Osteoblast (primary cell): ENCODE measurements around the gene OOSP1. TPM values are rescaled to one million over a fixed set of nuclear protein-coding genes. Genes with fewer than 3 reads are reported as not detected.

Source experiments
- DNase-seq: peaks from one replicate; pipeline ENCODE4 v3.0.0; 2011; ENCODE audit warnings: low spot score, mixed read lengths; ENCODE audit not compliant: insufficient read length; ENCODE audit errors: missing footprints
- H2AFZ ChIP-seq: 2 replicates; pipeline ENCODE4 v1.6.0; 2011; ENCODE audit warnings: mild to moderate bottlenecking, low read length
- H3K27ac ChIP-seq: 2 replicates; pipeline ENCODE4 v1.5.1; 2011; ENCODE audit warnings: mild to moderate bottlenecking, low read depth, low read length, moderate library complexity
- H3K27me3 ChIP-seq: 2 replicates; pipeline ENCODE4 v1.6.0; 2012; ENCODE audit warnings: mild to moderate bottlenecking, control low read depth, inconsistent platforms, low read length, moderate library complexity; ENCODE audit not compliant: insufficient read depth
- H3K36me3 ChIP-seq: 2 replicates; pipeline ENCODE4 v1.5.1; 2011; ENCODE audit warnings: mild to moderate bottlenecking, low read length, control low read depth, moderate library complexity; ENCODE audit not compliant: insufficient read depth
- H3K4me1 ChIP-seq: 2 replicates; pipeline ENCODE4 v1.5.1; 2011; ENCODE audit warnings: mild to moderate bottlenecking, low read length, control low read depth, moderate library complexity; ENCODE audit not compliant: insufficient read depth
- H3K4me2 ChIP-seq: 2 replicates; pipeline ENCODE4 v1.6.0; 2011; ENCODE audit warnings: mild to moderate bottlenecking, low read length; ENCODE audit not compliant: insufficient read depth
- H3K4me3 ChIP-seq: fragments of 200-600 bp; sonication (generic); 3 replicates; pipeline ENCODE4 v1.5.1; 2012; ENCODE audit warnings: mild to moderate bottlenecking, low read length, inconsistent platforms; ENCODE audit not compliant: insufficient read depth
- H3K79me2 ChIP-seq: 2 replicates; pipeline ENCODE4 v1.6.0; 2012; ENCODE audit warnings: mild to moderate bottlenecking, low read length, control low read depth, inconsistent platforms; ENCODE audit not compliant: insufficient read depth
- H3K9me3 ChIP-seq: 2 replicates; pipeline ENCODE4 v1.5.1; 2011; ENCODE audit warnings: low read depth, low read length, control low read depth
- H4K20me1 ChIP-seq: 2 replicates; pipeline ENCODE4 v1.6.0; 2012; ENCODE audit warnings: mild to moderate bottlenecking, low read length, control low read depth; ENCODE audit not compliant: insufficient read depth
- CTCF ChIP-seq: IDR thresholded peaks from 2 replicates; pipeline ENCODE4 v1.5.1; 2011; ENCODE audit warnings: mild to moderate bottlenecking, low read depth, low read length, moderate library complexity; ENCODE audit errors: extremely low read depth
- total RNA-seq: library from RNA; depleted of rRNA; stranded (reverse); fragments of >200 nt; gene quantifications from 2 replicates; pipeline ENCODE4 v1.2.3, GENCODE V29; 2012

OOSP1 gene
- not detected in 2 replicates for total RNA-seq

DNA sequence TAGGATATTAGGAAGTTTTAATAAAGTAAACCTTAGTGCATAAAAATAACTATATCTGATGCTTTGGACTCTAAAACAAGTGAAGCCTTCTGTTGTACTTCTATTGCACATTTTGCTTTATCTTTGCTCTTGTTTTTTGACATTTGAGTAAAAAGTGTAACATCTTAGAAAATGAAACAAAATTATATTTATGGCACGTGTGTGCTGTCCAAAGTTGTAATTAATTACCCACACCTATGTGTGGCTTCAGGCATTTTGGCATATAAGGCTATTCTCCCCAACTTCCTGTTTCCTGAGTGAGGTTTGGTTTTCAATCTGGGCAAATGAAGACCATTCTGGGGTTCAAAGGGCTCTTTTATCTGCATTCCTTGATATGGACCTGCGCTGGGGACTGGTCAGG, at the start of gene OOSP1:
OOSP1 (plus strand) TSS at position 301 of the 400 bp plus-strand sequence; CDS start at position 324, 23 bp downstream.
- H2AFZ ChIP-seq, result no peak within 1 kb of the TSS
- H3K4me3 ChIP-seq, result no peak within 1 kb of the TSS
- H3K4me1 ChIP-seq, result no peaks in the 10 kb centered on the region
- no peak within 1 kb of the TSS for H3K27ac ChIP-seq
- no peaks in the 10 kb centered on the region for H3K27me3 ChIP-seq
- H3K4me2 ChIP-seq, result no peak within 1 kb of the TSS
- no peaks in the 10 kb centered on the region for H3K9me3 ChIP-seq
- H4K20me1 ChIP-seq, result no peaks in the 10 kb centered on the region
- no peak for TF ChIP-seq CTCF
- H3K36me3 ChIP-seq, result no peaks in the 10 kb centered on the region
- no peaks in the 10 kb centered on the region for H3K79me2 ChIP-seq
- no peak for DNase-seq

DNA sequence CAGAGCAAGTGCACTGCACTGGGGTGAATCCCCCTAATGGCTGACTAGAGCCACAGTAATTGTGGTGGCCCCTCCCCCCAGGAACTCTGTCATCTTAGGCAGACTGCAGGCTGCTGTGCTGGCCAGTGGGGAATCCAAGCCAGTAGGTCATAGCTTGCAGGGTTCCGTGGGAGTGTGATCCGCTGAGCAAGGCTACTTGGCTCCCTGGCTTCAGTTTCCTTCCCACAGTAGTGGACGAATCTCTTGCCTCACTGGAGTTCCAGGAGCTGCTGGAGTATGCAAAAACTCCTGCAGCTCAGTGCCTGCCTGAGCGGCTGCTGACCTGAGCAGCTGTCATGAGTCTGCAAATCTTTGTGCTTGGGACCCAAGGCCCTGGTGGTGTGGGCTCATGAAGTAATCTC, 46.5 kb upstream of the OOSP1 start:
- H3K36me3 ChIP-seq, result no peaks in the 10 kb centered on the region
- H3K9me3 ChIP-seq, result peaks cover 4% of the 10 kb centered on the region
- H3K27me3 ChIP-seq, result no peaks in the 10 kb centered on the region
- H3K4me1 ChIP-seq, result no peaks in the 10 kb centered on the region
- no peak for TF ChIP-seq CTCF
- no peaks in the 10 kb centered on the region for H3K79me2 ChIP-seq
- H3K4me2 ChIP-seq, result no peak overlapping the region
- DNase-seq, result no peak
- no peaks in the 10 kb centered on the region for H4K20me1 ChIP-seq
- no peak overlapping the region for H3K4me3 ChIP-seq
- no peak overlapping the region for H3K27ac ChIP-seq
- H2AFZ ChIP-seq, result no peak overlapping the region

DNA sequence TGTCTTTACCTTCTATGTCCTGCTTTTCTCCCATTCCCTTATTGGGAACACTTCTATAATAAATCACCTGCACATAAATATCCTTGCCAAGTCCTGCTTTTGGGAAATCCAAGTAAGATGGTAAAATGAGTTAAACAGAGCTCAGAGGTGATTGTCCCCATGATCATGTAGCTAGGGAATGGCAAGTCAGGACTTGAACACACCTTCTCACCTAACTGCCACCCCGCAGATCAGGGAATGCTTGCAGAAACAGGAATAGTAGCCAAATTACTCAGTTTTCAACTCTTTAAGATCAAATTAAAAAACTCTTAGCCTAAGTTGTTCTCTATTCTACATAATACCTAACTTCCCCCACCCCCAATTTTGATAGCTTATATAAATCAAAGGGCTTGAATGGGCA, 43.6 kb upstream of the OOSP1 start:
- no peak for TF ChIP-seq CTCF
- H3K4me2 ChIP-seq, result no peak overlapping the region
- no peaks in the 10 kb centered on the region for H3K27me3 ChIP-seq

GRCh38 chr11:59898046-59898445, 40.2 kb upstream of the OOSP1 start:
- no peak overlapping the region for H3K4me3 ChIP-seq
- H3K36me3 ChIP-seq, result no peaks in the 10 kb centered on the region
- no peak for DNase-seq
- H3K27ac ChIP-seq, result no peak overlapping the region
- H4K20me1 ChIP-seq, result no peaks in the 10 kb centered on the region
- no peaks in the 10 kb centered on the region for H3K79me2 ChIP-seq
- H3K9me3 ChIP-seq, result no peaks in the 10 kb centered on the region
- no peaks in the 10 kb centered on the region for H3K4me1 ChIP-seq
- no peak overlapping the region for H2AFZ ChIP-seq
- no peak overlapping the region for H3K4me2 ChIP-seq
- TF ChIP-seq CTCF, result no peak
- H3K27me3 ChIP-seq, result no peaks in the 10 kb centered on the region

More for the DNA sequence above, 43.6 kb upstream of the OOSP1 start:
- no peaks in the 10 kb centered on the region for H3K4me1 ChIP-seq
- H2AFZ ChIP-seq, result no peak overlapping the region
- H3K36me3 ChIP-seq, result no peaks in the 10 kb centered on the region
- H3K9me3 ChIP-seq, result peaks cover 4% of the 10 kb centered on the region
- no peaks in the 10 kb centered on the region for H3K79me2 ChIP-seq
- no peak for DNase-seq
- H3K4me3 ChIP-seq, result no peak overlapping the region
- no peaks in the 10 kb centered on the region for H4K20me1 ChIP-seq
- no peak overlapping the region for H3K27ac ChIP-seq
